ENCODE results near the gene MLLT10.
A peak's percentile ranks its signal among the peaks of the same experiment; 100 is the strongest.

Gene MLLT10
- 77.6 to 78.5 reads per million in 2 donors for total RNA-seq

DNA sequence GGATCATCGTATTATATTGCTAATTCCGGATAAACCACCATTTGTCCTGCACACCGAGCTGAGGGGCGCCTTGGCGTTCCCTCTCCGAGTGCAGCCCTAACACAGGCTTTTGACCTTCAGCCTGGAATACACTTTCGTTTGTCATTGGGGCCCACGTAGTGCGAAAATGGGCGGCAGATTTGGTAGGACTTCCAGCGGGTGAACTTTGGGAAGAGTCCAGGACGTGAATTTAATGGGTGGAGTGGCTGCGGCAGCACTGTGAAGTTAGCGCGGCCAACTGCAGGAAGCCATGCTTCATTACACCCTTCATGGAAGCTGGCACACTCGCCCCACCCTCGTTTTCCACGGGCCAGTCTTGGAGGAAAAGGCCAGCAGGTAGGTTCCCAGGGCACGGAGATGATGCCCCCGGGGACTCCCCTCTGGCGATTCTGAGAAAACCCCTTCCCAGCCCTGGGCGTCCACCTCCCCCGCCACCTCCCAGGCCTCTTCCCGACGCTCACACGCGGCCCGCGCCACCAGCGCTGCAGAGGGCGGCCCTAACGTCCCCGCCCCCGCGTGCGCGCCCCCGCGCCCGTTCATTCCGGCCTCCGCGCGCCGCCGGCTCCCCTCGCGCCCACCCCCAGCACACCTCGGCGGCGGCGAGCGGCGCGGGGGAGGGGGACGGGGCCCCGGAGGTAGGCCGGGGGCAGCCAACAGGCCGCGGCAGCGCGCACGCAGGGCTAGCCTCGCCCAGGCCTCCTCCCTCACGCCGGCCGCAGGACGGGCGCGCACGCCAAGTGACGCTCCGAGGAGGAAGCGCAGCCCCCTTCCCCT is at the start of gene MLLT10:
Gene MLLT10, plus strand, starts transcription at position 766 of the 813 bp plus-strand sequence. CDS start 413 bp downstream, outside the sequence.
- DNase-seq: peak; percentile 95

DNA sequence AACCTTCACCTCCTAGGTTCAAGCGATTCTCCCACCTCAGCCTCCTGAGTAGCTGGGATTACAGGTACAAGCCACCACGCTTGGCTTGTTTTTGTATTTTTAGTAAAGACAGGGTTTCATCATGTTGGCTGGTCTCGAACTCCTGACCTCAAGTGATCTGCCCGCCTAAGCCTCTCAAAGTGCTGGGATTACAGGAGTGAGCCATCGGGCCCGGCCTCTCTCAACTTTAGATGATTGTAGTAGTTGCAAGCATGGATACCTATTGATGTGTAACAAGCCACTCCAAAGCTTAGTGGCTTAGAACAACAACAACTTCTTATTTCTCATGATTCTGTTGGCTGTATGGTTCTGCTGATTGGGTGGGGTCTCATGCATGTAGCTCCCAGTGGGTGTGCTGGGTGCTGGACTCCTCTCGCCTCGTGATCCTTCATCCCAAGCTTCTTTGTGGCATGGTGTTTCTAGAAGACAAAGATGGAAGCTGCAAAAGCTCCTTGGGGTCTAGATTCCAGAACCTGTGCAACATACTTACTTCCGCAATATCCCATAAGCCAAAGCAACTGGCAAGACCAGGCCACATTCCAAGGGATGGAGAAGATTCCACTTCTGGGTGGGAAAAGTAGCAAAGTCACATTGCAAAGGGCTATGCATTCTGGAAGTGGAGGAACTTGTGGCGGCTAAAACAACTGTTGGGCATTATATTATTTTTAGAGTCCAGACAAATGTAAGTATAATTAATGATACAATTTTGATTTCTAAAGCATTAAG is 46.4 kb upstream of the MLLT10 start:
- DNase-seq: no peak

DNA sequence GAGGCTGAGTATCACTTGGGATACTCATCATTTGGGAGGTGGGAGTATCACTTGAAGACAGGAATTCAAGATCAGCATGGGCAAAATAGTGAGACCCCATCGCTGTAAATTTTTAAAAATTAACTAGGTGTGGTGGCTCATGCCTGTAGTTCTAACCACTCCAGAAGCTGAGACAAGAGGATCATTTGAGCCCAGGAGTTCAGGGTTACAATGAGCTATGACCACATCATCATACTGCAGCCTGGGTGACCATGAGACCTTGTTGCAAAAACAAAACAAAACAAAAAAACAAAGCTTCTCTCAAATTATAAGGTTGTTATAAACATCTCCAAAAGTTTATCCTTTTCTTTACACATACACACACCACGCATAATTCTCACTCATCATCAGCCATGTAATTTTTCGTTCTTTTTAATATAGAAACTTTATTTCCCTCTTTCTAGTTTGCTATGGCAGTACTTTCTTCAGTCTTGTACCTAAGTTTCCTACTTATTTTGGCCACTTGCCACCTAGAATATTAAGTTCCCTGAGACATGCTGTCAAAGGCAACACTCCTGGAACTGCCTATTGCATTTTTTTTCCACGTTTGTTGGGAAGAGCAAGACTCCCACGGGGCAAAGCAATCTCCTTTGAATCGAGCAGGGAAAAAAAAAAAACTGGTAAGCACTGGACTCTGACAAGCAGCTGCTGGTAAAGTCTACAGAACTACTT is 45.6 kb upstream of the MLLT10 start:
- no peak for DNase-seq

DNA sequence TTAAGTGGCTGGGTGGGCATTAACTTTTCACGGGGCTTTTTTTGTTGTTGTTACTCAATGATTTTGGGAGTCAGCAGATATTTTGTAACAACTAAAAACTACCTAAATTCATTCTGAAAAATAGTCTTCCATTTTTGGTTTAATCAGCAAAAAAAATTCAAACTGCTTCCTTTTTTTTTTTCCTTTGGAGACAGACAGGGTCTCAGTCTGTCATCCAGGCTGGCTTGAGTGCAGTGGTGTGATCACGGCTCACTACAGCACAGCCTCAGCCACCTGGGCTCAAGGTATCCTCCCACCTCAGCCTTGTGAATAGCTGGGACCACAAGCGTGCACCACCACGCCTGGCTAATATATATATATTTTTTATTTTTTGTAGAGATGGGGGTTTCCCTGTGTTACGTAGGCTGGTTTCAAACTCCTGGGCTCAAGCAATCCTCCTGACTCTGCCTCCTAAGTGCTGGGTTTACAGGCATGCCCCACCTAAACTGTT is 45.0 kb upstream of the MLLT10 start:
- no peak for DNase-seq

DNA sequence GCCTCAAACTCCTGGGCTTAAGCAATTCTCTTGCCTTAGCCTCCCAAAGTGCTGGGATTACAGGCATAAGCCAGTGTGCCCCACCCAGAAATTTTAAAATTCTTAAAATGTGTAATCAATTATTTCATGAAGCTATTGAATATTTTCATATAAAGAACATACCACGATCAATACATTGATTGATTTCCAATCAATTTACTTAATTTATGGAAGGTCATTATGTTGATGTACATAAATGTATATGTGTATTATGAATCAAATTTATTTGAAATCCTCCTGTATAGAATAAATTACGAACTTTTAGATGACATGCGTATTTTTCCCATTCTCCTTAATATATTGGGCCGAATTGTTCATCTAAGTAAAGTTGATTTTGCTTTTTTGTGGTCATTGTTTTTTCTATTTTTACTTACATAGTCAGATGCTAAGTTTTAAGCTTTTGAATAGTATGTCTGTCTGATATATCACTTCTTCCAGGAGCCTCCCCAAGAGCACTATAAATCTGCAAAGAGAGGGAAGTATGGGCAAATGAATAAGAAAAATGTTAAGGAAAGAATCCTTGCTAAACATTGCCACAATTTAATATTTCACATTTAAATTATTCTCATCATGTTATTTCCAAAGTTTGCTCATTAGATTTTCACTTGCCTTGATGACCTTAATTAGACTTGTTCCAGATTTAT is 43.9 kb upstream of the MLLT10 start:
- no peak for DNase-seq

- no peak for DNase-seq
Measured at GRCh38 chr10:21490711-21491105, 43.3 kb upstream of the MLLT10 start.

GRCh38 chr10:21492421-21492820 is 41.6 kb upstream of the MLLT10 start:
- DNase-seq: no peak

- no peak for DNase-seq
Measured at GRCh38 chr10:21493784-21494183, 40.2 kb upstream of the MLLT10 start.

- no peak for DNase-seq
Measured at GRCh38 chr10:21494191-21495001, 39.6 kb upstream of the MLLT10 start.

- no peak for DNase-seq
Measured at GRCh38 chr10:21495002-21495751, 38.9 kb upstream of the MLLT10 start.

GRCh38 chr10:21495752-21496342 is 38.2 kb upstream of the MLLT10 start:
- peak; percentile 73 for DNase-seq

DNA sequence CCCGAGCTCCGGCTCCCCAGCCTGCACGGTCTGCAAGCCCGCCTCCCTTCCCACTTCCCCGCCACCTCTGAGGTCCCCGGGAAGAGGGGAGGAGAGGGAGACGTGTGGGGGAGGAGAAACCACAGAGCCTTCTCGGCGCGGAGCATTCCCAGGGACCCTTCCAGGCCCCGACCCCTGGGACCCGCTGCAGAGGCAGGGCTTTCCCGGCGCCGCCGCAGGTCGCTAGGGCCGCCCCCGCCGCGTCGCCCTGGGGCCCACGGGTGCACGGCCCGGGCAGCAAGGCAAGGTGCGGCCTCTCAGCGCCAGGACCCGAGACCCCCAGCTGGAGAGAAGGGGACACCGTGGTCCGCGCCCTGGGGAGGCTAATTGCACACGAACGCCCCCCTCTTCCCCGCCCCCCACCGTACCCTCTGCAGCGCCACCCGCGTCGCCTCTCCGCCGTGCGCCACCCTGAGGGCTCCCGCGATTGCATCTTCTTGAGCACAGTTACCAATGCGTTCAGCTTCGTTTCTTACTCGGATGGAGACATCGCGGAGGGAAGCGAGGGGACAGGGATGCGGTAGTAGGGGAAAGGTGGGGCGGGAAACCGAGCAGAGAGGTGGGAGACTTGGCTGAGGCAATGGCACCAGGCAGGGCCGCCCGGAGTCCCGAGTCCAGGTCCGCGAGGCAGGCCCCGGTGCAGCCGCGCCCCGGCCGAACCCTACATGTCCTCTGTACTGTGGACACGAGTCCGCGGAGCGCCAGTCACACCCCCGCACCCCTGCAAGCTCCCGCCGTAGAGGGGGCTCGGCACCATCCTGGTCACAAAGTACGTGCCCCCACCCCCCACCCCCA is 37.5 kb upstream of the MLLT10 start:
- DNase-seq: peak; percentile 23

- no peak for DNase-seq
Measured at GRCh38 chr10:21497177-21497807, 36.7 kb upstream of the MLLT10 start.

DNA sequence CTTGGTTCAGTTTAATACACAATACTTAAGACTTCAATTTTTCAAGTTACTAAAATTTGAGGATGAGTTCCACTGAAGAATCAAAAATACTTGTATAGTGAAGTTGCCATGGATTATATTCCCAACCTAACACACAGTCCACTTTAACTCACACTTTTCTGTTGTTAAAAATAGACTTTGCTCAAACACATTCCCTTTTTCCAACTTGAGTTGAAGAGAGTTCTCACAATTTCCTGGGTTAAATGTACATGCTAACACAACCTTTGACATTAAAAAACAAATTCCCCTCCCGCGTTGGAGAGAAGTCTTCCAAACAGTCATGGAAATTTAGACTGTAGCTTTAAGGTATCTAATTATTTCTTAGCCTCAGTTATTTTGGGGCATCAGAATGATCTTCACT is 35.7 kb upstream of the MLLT10 start:
- DNase-seq: no peak

DNA sequence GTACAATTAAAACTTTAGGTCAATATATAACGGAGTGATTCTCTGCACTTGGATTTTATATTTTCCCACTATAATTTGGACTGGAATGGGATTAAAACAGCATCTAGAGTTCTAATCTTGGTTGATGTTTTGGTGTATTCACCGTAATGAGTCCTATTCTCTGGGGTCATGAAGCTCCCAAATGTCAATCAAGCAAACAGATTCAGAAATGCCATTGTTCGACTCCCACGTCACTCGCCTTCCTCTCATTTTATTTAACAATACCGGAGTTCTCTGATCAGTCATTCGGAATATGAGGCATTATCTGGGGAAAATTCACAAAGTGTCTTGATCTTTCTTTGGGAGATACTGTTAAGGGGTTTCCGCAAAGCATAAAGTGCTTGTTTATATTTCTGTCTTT is 35.0 kb upstream of the MLLT10 start:
- no peak for DNase-seq

GRCh38 chr10:21499701-21500577 is 34.1 kb upstream of the MLLT10 start:
- DNase-seq: no peak

GRCh38 chr10:21500578-21500910 is 33.5 kb upstream of the MLLT10 start:
- no peak for DNase-seq

DNA sequence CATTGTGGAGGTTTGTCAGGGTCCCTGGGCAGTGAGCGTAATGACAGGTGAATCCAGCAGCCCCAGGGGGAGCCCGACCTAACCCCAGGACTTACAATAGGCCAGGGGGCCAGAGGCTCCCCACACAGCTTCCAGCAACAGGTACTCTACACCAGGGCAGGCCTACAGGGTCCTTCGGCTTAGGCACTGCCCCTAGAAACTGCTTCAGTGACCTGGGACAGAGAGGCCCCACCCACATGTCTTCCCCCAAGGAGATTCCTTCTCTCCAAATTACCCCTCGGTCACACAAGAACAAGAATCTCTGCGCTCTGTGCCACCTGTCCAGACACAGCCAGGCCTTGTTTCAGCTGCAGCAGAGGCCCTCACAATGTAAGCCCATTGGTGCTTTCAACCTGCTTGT is 32.9 kb upstream of the MLLT10 start:
- no peak for DNase-seq

Data from activated gamma-delta T cell (primary cell).